Stimulated activated CD4-positive, alpha-beta T cell treated with anti-CD3 and anti-CD28 coated beads, TNF-alpha, amount 100 ng/mL, for 24 hours (primary cell): ENCODE measurements around the gene ARHGAP26.
"Not testable (repeated sequence)": the region's sequence is repeated elsewhere in the genome, so short reads cannot be mapped to it uniquely, and the experiment has no call there.

Experiments used
- DNase-seq, 3 experiments: peaks; one replicate each; pipeline ENCODE4 v3.0.0-alpha.2; 2020; ENCODE audit warnings: low read depth in 3 of 3

Gene ARHGAP26

DNA sequence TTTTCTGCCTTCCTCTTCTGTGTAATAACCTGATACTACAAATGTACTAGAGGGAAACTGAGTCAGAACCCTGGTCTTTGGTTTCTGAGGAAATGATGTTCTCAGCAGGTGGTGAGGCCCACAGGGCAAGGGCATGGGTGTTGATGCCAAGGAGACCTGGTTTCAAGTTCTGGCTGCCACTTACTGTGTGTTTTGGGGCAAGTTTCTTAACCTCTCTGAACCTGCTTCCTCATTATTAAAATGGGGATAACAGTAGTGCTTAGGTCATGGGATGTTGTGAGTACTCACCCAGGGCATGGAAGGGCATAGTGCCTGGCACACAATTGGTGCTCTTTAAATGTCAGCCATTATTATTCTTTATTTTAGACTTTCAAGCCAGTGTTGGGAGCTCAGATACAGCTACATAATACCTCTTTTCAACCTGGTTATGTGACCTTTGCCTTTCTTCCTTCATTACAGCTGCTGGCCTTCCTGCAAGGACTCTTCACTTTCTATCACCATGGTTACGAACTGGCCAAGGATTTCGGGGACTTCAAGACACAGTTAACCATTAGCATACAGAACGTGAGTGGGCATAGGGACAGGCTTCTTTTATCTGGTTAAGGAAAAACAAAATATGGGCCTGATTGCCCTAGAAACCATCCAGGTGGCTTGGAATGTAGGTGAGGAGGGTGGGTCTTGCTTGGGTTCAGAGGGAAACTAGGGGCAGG, 131.5 kb downstream of the ARHGAP26 start:
- DNase-seq = no peak

DNA sequence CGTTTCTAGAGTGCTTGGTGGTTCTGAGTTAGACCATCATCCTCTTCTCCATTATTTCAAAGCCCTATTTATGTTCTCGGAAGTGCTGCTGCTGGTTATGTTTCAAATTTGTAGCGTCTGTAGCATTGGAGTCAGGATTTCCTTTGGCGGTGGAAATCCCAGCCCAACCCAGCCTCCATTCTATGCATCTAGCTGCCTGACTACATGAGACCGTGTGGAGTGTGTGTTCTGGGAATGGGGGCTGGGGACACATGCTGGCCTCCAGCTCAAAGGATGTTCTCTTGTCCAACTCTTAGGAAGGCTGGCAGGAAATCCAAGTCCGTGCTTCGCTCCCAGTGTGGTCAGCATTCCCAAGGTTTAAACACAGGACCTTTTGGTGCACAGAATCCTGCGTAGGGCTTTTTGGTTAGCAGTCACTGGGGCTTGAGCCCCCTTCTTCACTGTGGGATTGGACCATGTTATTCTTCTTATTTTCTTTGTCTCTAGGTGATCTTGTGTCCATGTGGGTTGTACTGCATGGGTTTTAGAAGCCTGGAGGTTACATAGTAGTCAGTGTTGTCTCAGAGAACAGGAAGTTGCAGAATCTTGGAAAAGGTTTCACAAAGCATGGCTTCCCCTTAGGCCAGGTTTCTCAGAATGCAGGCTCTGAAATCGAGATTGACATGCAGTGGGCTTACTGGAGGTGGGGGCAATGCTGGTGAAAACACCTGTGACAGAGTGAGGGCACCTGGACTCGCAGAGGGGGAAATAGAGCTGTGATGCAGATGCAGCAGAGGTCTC, 132.2 kb downstream of the ARHGAP26 start:
- no peak for DNase-seq

DNA sequence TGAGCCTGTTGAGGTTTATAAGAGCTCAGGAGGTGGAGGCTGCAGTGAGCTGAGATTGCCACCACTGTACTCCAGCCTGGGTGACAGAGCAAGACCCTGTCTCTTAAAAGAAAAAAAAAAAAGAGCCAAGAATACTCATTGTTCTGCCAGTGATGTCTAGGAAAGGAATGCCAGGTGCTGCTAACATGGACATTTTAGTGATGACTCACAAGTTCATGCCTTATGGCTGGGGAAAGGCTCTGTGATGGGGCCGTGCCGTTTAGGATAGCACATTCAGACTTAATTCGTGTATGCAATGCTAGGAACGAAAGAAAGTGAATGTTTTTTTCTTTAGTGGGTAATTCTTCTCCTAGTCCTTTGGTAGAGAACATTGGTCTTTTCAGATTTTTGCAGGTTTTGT, 134.2 kb downstream of the ARHGAP26 start:
- no peak for DNase-seq

DNA sequence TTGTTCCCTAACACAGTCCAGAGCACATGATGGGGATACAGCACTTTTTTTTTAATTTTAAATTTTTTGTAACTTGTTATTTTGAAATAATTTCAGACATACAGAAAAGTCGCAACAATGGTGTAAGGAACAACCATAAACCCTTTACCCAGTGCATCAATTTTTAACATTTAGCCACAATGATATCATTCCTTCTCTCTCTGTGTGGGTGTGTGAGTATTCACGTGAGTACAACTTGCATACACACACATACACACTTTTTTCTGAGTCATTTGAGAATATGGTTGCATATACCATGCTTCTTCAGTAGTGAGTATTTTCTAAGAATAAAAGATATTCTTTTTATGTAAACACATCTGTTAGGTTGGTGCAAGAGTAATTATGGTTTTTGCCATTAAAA, 135.2 kb downstream of the ARHGAP26 start:
- DNase-seq = no peak

DNA sequence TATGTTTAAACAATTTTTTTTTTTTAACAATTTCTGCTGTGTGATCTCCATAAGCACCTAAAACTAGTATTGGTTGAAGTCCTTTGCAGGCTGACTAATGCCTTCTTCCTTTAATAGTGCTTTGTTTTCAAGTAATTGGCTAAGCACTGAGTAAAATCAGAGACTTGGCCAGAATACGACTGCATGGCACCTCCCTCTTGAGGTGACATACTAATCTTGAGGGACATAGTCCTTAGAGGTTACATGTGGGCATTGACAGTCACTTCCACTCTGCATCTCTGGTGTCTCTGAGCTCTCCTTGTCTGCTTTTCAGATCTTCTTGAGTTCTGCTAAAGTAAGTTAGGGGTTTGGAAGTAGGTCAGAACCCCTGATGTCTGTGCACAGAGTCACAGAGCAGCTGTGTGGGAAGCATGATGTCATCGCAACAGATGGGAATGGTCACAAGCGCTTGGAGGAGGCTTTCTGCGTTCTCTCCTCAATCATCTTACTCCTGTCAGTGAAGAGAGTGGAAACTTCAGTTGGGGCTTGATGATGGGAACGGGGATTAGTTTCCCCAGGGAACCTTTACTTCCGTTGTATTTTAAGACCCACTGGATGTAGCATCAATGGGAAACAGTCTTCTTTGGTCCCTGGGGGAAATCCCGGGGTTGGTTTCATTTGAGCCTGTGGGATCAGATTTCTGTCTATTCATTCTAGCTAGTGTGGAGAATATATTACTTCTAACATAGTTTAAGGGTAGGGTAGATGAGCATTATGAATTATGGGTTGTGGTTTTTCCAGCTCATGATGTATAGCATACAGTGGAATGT, 136.9 kb downstream of the ARHGAP26 start:
- no peak for DNase-seq

DNA sequence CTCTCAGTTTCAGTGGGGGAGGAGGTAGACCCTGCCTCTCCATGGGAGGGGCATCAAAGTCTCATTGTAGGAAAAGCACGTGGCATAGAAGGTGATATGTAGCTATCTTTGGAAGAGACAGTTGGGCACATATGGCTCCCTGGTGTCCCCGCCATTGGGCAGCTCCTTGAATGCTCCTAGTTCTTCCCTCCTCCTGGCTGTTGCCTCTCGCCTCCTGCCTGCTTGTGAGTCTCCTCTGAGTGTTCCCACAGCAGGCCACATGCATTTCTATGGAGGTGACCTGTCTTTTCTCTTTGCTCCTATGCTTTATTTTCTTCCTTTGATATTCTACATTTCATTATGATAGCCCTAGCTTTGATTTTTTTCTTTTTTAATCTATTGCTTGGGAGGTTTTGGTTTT, 138.5 kb downstream of the ARHGAP26 start:
- DNase-seq = no peak

DNA sequence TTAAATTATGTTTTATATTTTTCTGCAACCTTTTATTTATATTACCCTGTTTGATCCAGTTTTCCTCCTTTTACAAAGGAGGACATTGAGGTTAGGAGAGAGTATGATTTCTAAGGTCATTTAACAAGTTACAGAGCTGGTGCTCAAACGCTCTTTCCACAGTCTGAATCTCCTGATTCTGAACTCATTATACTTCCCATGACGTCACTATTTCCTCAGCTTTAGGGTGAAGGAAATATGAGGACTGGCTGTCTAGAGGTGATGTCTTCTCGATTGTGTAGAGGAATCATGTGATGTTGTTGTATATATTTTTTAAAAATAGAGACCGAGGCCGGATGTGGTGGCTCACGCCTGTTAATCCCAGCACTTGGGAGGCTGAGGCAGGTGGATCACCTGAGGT, 140.0 kb downstream of the ARHGAP26 start:
- no peak for DNase-seq

DNA sequence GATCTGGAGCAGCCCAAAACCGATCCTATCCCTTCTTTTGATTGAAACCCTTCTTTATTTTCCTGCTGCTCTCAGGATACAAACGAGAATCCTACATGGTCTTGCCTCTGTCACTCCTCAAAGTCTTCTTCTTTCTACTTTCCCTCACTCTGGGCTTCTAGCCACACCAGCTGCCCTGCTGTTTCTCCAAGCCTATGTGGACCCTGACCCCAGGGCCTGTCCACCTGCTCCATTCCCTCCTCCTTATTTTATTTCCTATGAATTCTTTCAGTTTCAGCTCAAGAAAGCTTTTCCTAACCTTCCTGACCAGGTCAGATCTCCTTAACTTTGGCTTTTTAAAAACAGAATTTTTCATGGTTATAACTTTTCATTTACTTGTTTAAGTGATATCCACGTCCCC, 141.0 kb downstream of the ARHGAP26 start:
- no peak for DNase-seq

DNA sequence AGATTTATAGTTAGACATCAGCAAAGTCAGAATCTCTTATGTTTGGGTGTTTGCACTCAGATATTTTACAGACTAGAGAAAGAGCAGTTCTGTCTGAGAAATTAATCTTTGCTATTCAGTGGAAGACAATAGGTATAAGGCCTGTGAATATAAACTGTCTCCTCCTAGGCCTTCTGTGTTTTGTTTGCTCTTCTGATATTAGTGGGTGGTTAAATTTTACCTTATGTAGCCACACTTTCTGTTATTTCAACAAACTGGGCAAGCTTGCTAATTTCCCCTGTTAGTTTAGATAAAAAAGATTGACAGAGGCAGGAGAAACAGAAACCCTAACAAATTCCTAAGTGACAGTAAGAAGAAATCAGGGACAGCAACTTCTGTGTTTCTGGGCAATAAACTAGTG, 141.6 kb downstream of the ARHGAP26 start:
- DNase-seq = no peak

DNA sequence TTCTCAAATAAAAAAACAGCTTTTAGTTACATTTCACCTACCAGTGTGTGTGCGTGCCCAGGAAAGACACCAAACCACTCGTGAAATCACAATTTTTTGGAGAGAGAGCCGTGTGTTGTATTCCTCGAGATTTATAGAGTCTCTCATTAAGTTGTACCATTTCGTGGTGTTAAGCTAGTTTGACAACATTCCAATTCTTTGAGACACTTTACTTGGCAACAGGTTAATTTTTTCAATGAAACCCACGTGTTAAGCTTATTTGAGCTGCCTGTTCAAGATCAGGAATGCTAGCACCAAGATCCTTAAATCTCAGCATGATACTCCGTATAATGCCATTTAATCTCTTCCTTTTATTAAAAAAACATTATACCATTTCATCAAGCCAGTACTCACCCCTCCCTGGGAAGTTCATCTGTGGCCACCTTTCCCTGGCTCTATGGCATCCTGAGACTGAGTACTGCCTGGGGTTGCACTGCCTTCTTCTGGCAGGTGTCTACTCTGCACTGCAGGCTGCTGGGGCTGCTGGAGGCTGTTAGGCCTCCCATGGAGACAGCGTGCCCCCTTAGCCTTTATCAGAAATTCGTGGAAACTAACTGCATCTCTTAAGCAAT, 143.7 kb downstream of the ARHGAP26 start:
- DNase-seq = no peak

DNA sequence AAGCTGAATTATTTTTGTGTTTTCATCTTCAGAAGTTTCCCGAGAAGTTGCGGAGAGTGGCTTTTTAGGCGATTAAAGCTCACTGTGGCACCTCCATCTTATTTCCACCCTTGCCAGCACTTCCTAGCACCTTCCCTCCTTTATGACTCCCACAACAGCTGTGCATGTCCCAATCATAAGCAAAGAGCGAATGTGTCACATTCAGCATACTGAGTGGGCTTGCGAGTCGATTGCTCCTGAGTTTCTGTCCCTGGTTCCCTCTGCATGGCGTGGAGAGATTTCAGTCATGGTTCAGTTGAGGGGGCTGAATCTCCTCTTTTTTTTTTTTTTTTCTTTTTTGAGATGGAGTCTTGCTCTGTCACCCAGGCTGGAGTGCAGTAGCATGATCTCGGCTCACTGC, 144.9 kb downstream of the ARHGAP26 start:
- DNase-seq = no peak

DNA sequence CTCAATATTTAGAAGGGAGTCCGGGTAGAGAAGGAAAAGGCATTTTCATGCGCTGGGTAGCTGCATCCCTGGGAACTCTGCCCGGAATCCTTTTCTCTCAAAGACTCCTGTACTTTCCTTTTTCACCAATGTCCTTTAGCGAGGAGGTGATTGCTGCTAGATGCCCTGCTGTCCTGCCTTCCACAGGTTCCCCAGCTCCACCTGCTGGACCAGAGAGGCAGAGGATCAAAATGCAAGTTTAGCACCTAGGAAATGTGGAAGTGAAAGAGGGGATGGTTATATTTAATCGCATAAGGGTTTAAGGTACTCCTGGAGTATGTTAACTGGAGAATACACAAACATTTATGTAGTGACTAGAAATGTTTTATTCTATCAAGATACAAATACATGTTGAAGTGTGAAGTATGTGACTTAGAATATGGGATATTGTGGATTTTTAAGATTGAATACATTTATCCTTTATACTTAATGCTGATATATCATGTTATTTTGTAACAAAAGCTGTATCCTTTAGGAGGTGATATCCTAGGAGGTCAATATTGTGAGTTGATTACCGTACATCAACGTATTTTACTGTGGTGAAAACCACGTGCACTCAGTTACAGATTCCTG, 145.7 kb downstream of the ARHGAP26 start:
- peak in 1 of 3 experiments; percentile 7 for DNase-seq

DNA sequence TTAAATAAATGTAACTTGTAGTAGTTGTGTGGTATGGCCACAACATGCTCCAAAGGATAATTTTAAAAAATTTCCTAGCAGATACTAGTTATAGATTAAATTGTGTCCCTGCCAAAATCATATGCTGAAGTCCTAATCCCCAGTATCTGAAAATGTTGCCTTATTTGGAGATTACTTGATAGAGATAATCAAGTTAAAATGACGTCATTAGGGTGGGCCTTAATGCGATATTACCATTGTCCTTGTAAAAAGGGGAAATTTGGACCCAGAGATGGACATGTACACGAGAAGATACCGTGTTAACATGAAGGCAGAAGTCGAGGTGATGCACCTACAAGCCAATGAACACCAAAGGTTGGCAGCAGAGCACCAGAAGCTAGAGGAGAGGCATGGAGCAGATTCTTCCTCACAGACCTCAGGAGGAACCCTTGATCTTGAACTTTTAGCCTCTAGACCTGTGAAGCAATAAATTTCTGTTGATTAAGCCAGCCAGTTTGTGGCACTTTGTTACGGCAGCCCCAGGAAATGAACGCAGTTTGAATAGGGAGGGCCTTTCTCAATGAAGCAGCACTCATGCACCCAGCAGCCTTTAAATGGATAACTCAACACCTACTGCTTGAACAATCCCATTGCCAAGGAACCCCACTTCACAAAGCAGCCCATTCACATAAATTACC, 148.9 kb downstream of the ARHGAP26 start:
- no peak for DNase-seq

DNA sequence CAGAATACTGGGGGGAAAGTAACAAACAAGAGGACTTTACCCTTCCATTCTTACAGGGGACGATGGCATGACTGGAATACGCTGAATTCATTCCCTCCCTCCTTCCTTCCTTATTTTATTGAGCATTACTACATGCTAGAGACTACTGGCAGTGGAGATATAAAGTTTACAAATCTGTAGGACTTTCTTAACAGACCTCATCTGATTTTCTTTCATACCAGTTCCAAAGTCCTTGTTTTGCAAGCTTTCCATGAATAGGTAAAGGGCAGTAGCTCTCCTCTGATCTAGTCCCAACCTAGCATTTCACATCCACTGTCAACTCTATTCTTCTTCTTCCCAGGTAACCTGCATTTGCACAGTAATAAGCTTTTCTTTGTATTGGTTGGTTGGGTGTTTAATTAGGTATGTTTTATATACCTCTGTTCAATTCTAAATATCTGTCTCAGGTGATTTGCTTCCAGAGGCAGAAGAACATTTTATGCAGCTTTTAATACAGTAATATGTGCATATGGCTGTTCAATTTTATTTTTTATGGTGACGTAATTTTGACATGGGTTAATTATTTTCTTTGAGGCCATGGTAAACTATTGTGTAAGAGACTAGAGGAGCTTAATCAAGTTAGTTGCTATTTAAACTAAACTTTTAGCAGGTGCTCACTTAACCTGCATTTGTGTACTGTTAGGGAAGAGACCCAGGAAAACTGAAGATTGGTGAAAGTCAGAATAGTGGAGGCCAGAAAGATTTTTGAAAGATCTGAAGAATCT, 150.9 kb downstream of the ARHGAP26 start:
- no peak for DNase-seq

DNA sequence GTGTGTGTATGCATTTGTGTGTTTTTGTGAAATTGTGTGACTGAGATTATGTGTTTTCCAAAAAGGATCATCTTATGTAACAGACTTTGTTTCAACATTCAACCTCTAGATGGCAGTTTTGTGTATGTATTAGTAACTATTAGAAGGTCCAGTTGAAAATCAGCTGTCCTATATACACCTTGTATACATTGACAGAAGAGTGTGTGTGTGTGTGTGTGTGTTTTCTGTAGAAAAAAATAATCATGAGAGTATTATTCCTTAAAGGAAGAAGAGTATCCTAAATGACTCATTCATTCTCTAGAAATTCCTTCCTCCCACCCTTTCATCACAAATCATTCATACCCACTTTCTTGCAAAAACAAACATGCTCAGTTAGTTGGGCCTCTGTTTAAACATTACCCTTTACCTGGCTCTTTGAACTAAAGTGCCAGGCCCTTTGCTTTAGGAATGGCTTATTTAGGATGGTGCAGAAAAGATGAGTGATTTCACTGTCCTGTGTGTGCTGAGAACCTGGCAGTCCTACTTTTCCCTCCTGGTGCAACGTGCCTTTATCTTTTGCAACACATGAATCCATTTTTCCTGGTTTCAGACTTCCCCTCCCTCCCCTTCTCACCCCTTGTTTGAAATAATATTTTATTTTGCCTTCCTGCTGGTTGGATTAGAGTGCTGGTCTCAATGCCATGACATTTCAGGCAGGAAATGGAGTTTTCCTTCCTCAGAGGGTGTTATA, 152.2 kb downstream of the ARHGAP26 start:
- no peak for DNase-seq

DNA sequence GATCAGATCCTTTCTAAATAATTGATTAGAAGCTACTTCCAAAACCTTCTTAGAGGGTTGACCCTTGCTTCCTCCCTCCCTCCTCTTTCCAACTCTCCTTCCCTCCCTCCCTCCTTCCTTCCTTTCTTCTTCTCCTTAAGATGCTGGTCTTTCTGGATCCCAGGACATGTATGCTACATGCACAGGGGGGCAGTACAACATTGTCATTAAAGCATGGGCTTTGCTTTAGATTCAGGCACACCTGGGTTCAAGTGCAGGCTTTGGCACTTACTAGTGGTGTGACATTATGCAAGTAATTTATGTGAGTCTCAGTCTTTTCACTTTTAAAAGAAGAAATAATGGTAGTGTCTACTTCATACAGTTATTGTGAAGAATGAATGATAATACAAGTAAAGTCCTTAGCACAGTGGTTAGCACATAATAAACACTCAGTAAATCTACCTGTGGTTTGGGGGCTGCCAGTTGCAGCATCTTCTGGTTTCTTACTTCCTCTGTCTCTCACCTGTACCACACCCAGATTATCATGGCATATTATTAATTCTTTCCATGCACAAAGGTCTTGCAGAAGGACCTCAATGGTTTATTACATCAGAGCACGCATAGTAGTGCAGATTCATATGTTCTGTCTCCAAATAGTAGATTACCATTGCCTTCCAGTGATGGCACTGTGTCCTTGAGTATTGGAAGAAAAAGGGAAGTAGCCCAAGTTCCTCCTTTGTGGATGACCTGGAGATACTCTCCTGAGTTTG, 154.1 kb downstream of the ARHGAP26 start:
- no peak for DNase-seq

DNA sequence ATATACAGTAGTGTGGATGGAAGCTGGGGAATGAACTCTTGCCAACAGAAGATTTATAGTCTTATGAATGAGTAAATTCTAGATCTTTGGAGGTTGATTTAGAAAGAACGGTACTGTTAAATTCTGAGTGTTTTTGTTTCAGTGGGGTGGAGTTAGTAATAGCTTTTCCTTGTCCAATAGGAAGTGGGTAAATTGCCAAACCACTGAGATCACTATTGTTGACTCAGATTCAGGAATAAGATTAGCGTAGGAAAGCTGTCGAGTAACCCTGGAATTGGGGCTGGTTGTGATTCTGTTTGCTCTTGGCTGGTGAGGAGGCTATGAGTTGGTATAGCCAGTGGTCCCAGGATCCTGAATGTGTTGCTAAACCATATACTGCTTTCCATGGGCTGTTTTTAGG, 155.6 kb downstream of the ARHGAP26 start:
- DNase-seq = no peak

DNA sequence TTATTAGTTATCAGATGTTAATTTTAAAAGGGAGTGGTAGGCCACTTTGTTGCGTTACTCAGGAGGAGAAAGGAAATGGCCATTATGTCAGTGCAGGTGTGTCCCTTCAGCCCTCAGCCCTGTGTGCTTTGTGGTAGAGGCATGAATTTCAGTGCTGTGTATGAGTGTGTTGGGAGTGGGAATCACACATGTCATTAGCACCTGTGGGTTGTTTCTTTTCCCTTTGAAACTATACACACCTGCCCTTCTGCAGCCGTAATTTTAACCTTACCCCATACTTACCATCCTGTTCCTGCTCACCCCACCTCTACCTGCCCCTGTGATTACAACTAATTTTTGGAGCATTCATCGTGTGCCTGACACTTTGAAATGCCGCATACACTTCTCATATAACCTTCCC, 156.4 kb downstream of the ARHGAP26 start:
- DNase-seq = no peak

DNA sequence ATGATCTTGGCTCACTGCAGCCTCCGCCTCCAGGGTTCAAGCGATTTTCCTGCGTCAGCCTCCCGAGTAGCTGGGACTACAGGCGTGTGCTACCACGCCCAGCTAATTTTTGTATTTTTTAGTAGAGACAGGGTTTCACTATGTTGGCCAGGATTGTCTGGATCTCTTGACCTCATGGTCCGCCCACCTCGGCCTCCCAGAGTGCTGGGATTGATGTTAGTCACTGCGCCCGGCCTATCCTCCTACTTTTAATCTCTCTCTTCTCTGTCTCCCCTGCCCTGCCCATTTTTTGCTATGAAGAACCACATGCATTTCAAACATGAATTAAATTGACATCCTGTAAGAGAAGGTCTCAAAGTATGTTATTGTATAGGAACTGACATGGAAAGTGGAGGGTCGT, 158.8 kb downstream of the ARHGAP26 start:
- not testable (repeated sequence) for DNase-seq
